GM12874 (cell line): ENCODE results near the gene RUVBL2.

Source experiments
- CTCF ChIP-seq: IDR thresholded peaks from 2 replicates; pipeline ENCODE4 v1.5.1; 2011; ENCODE audit warnings: low read depth, mild to moderate bottlenecking, control low read depth, low read length, moderate library complexity; ENCODE audit not compliant: insufficient read depth

The RUVBL2 gene

GRCh38 chr19:48953141-48953540 is 40.5 kb upstream of the RUVBL2 start:
- TF ChIP-seq CTCF = no peak

GRCh38 chr19:48953990-48954594 is 39.6 kb upstream of the RUVBL2 start:
- TF ChIP-seq CTCF = no peak

- TF ChIP-seq CTCF = no peak
Measured at GRCh38 chr19:48954595-48955307, 38.9 kb upstream of the RUVBL2 start, which contains the start of gene BAX. Gene BAX (plus strand): TSS chr19:48954875. CDS start chr19:48954929, 54 bp downstream.

GRCh38 chr19:48955308-48955958 is 38.3 kb upstream of the RUVBL2 start:
- no peak for TF ChIP-seq CTCF

DNA sequence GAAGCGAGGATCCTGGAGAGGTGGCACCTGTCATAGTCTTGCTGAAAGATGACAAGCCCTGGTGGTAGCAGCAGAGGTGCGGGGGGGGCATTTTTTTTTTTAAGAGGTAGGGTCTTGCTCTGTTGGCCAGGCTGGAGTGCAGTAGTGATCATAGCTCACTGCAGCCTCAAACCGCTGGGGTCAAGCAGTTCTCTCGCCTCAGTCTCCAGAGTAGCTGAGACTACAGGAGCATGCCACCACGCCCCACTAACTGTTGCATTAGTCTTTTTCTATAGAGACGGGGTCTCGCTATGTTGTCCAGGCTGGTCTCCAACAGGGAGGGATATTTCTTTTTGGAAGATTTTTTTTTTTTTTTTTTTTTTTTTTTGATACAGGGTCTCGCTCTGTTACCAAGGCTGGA is 35.7 kb upstream of the RUVBL2 start:
- TF ChIP-seq CTCF = no peak

GRCh38 chr19:48959341-48960239 is 34.1 kb upstream of the RUVBL2 start:
- no peak for TF ChIP-seq CTCF
